GM12878 (cell line): ENCODE data around the gene OSBPL5.

Experiments
- BCL3 ChIP-seq: IDR thresholded peaks from 2 replicates; pipeline ENCODE4 v1.6.1; 2011; ENCODE audit warnings: borderline replicate concordance, low read depth, mild to moderate bottlenecking, moderate library complexity, low read length; ENCODE audit not compliant: insufficient read depth, poor library complexity, severe bottlenecking
- CEBPB ChIP-seq, 2 experiments: fragments of 150-350 bp in 1 of 2; IDR thresholded peaks; 2 replicates each; pipeline ENCODE4 v1.6.1; 2012 to 2014; ENCODE audit warnings: low read depth in 2 of 2, low read length in 2 of 2, borderline replicate concordance in 1 of 2, inconsistent platforms in 1 of 2
- MXI1 ChIP-seq: fragments of 150-350 bp; IDR thresholded peaks from 2 replicates; pipeline ENCODE4 v1.6.1; 2011; ENCODE audit warnings: low read depth, mild to moderate bottlenecking, inconsistent platforms, low read length, improper control_type of control experiment
- NFYA ChIP-seq: IDR thresholded peaks from 2 replicates; pipeline ENCODE4 v1.6.1; 2011; ENCODE audit warnings: low read depth, mild to moderate bottlenecking, low read length, improper control_type of control experiment, borderline replicate concordance
- NFYB ChIP-seq: IDR thresholded peaks from 2 replicates; pipeline ENCODE4 v1.6.1; 2011; ENCODE audit warnings: low read depth, mild to moderate bottlenecking, low read length, improper control_type of control experiment, moderate library complexity; ENCODE audit not compliant: insufficient read depth
- PML ChIP-seq: IDR thresholded peaks from 2 replicates; pipeline ENCODE4 v1.6.1; 2012; ENCODE audit warnings: low read length, inconsistent platforms
- POLR2A ChIP-seq: IDR thresholded peaks from 2 replicates; pipeline ENCODE4 v1.6.1; 2011; ENCODE audit warnings: low read depth, mild to moderate bottlenecking, low read length
- POLR2AphosphoS5 ChIP-seq: IDR thresholded peaks from 2 replicates; pipeline ENCODE4 v1.6.1; 2011; ENCODE audit warnings: mild to moderate bottlenecking, low read length, inconsistent platforms
- SP1 ChIP-seq: IDR thresholded peaks from one replicate; pipeline ENCODE4 v1.6.1; 2011; ENCODE audit warnings: low read depth, low read length
- SRF ChIP-seq, 2 experiments: IDR thresholded peaks; 2 replicates each; pipeline ENCODE4 v1.6.1; 2011; ENCODE audit warnings: low read depth in 2 of 2, low read length in 2 of 2, mild to moderate bottlenecking in 1 of 2, moderate library complexity in 1 of 2
- STAT1 ChIP-seq: fragments of 450-650 bp; conservative IDR thresholded peaks from 2 replicates; pipeline ENCODE4 v1.6.1; 2014; ENCODE audit warnings: antibody characterized with exemption, mild to moderate bottlenecking
- TF ChIP-seq, protein P1 (sequence below), 3 experiments: IDR thresholded peaks in 2 of 3; conservative IDR thresholded peaks in 1 of 3; 2 replicates each; pipeline ENCODE4 v1.5.1; 2011; ENCODE audit warnings: low read depth in 3 of 3, low read length in 3 of 3, mild to moderate bottlenecking in 3 of 3, control low read depth in 2 of 3, moderate library complexity in 2 of 3, inconsistent platforms in 1 of 3, mixed read lengths in 1 of 3; ENCODE audit not compliant: control insufficient read depth in 2 of 3, insufficient read depth in 1 of 3; ENCODE audit errors: extremely low read depth in 1 of 3
- TF ChIP-seq, protein P2 (sequence below): IDR thresholded peaks from 2 replicates; pipeline ENCODE4 v1.6.1; 2011; ENCODE audit warnings: mild to moderate bottlenecking, low read depth, low read length, moderate library complexity; ENCODE audit not compliant: insufficient replicate concordance

DNA sequence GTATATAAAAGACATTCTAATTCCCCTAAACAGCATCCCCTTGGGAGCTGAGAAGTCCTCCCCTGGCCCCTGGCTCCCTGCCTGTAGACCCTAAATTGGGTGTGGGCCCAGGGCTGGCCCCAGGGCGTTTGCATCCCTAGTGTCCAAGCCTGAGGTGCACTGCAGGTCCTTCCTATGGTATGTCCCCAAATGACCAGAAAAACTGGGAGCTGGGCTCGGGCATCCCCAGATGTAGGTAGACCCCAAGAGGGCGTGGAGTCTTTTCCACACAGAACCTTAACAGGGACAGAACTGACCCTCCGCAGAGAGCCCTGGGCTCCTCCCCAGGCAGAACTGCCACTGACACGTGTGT, 782 bp upstream of the OSBPL5 start:
- TF ChIP-seq CEBPB (IDR thresholded peaks at IDR 0.05; ENCODE audit: borderline replicate concordance in 1 of 2, low read depth in 2 of 2, low read length in 2 of 2) (no peak), POLR2AphosphoS5 (no peak), MXI1 (no peak), POLR2A (no peak), SRF (IDR thresholded peaks at IDR 0.05; ENCODE audit: low read depth in 2 of 2, low read length in 2 of 2) (no peak), BCL3 (no peak), NFYA (no peak), STAT1 (no peak), SP1 (no peak), NFYB (no peak), PML (no peak)
- TF ChIP-seq, protein P1, sequence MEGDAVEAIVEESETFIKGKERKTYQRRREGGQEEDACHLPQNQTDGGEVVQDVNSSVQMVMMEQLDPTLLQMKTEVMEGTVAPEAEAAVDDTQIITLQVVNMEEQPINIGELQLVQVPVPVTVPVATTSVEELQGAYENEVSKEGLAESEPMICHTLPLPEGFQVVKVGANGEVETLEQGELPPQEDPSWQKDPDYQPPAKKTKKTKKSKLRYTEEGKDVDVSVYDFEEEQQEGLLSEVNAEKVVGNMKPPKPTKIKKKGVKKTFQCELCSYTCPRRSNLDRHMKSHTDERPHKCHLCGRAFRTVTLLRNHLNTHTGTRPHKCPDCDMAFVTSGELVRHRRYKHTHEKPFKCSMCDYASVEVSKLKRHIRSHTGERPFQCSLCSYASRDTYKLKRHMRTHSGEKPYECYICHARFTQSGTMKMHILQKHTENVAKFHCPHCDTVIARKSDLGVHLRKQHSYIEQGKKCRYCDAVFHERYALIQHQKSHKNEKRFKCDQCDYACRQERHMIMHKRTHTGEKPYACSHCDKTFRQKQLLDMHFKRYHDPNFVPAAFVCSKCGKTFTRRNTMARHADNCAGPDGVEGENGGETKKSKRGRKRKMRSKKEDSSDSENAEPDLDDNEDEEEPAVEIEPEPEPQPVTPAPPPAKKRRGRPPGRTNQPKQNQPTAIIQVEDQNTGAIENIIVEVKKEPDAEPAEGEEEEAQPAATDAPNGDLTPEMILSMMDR (IDR thresholded peaks at IDR 0.05 in 2 of 3, conservative IDR thresholded peaks at IDR 0.05 in 1 of 3; ENCODE audit: control insufficient read depth in 2 of 3, extremely low read depth in 1 of 3, insufficient read depth in 1 of 3, low read depth in 3 of 3, low read length in 3 of 3) = no peak
- TF ChIP-seq, protein P2, sequence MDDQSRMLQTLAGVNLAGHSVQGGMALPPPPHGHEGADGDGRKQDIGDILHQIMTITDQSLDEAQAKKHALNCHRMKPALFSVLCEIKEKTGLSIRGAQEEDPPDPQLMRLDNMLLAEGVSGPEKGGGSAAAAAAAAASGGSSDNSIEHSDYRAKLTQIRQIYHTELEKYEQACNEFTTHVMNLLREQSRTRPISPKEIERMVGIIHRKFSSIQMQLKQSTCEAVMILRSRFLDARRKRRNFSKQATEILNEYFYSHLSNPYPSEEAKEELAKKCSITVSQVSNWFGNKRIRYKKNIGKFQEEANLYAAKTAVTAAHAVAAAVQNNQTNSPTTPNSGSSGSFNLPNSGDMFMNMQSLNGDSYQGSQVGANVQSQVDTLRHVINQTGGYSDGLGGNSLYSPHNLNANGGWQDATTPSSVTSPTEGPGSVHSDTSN = no peak
